Endothelial cell of umbilical vein (primary cell): ENCODE data around the gene PPP2R5A. TPM values are rescaled to one million over a fixed set of nuclear protein-coding genes. Genes with fewer than 3 reads are reported as not detected.

Experiments
- BruUV-seq: library from RNA; stranded (reverse); fragments of 400-500 nt; replicated peaks from 2 replicates; lab custom pipeline; 2021; lab: Mats Ljungman, UMichigan
- CTCF ChIA-PET: fragments of 300-600, 350-600 bp; sonication (Branson Sonifier 250); formaldehyde crosslinking; loops from one replicate; lab custom pipeline; 2021; ENCODE audit warnings: antibody characterized with exemption, inconsistent platforms; lab: Charles Lee
- POLR2A ChIA-PET: fragments of 300-600, 350-600 bp; sonication (Branson Sonifier 250); formaldehyde crosslinking; loops from one replicate; lab custom pipeline; 2021; ENCODE audit warnings: antibody characterized with exemption, inconsistent platforms; lab: Charles Lee
- DNase-seq: peaks from one replicate; pipeline ENCODE4 v3.0.0-alpha.2; 2011; ENCODE audit warnings: low read depth, low spot score
- FAIRE-seq: peaks from 2 replicates; lab custom pipeline; 2011; peaks lifted over from hg19 to GRCh38; lab: Jason Lieb, UNC
- H2AFZ ChIP-seq: 2 replicates; pipeline ENCODE4 v1.6.0; 2012; ENCODE audit warnings: low read depth, low read length, control low read depth, inconsistent platforms
- H3K27ac ChIP-seq: 2 replicates; pipeline ENCODE4 v1.5.1; 2011; ENCODE audit warnings: low read depth, mild to moderate bottlenecking, control low read depth, low read length, moderate library complexity; ENCODE audit not compliant: insufficient read depth
- H3K27me3 ChIP-seq, 2 experiments: 2 replicates each; pipeline versions ENCODE4 v1.6.0 to v1.6.1; 2011; ENCODE audit warnings: low read length in 2 of 2, mixed read lengths in 1 of 2; ENCODE audit not compliant: control insufficient read depth in 2 of 2, insufficient read depth in 2 of 2
- H3K36me3 ChIP-seq, 2 experiments: 2 replicates in 1 of 2; 3 replicates in 1 of 2; pipeline ENCODE4 v1.5.1; 2011; ENCODE audit warnings: low read length in 2 of 2, mild to moderate bottlenecking in 1 of 2, moderate library complexity in 1 of 2; ENCODE audit not compliant: control insufficient read depth in 2 of 2, insufficient read depth in 2 of 2; ENCODE audit errors: extremely low read depth in 1 of 2
- H3K4me1 ChIP-seq: 3 replicates; pipeline ENCODE4 v1.5.1; 2011; ENCODE audit warnings: mild to moderate bottlenecking, low read length; ENCODE audit not compliant: control insufficient read depth, insufficient read depth; ENCODE audit errors: extremely low read depth
- H3K4me2 ChIP-seq: 2 replicates; pipeline ENCODE4 v1.6.1; 2011; ENCODE audit warnings: low read length, control low read depth, mixed read lengths; ENCODE audit not compliant: insufficient read depth
- H3K4me3 ChIP-seq, 3 experiments: fragments of 200-600 bp in 1 of 3; sonication (generic), shearing (Covaris generic) in 1 of 3; replicated peaks in 1 of 3; 2 replicates each; pipeline ENCODE4 v1.5.1; 2011 to 2016; ENCODE audit warnings: control low read depth in 3 of 3, low read length in 3 of 3, mild to moderate bottlenecking in 2 of 3, inconsistent platforms in 1 of 3, low read depth in 1 of 3, moderate library complexity in 1 of 3; ENCODE audit not compliant: insufficient read depth in 1 of 3
- H3K79me2 ChIP-seq: 2 replicates; pipeline ENCODE4 v1.6.0; 2012; ENCODE audit warnings: low read length, inconsistent platforms; ENCODE audit not compliant: control insufficient read depth, insufficient read depth
- H3K9ac ChIP-seq: replicated peaks from 2 replicates; pipeline ENCODE3; 2011; ENCODE audit warnings: low read length, control low read depth; ENCODE audit not compliant: insufficient read depth; ENCODE audit errors: extremely low read depth
- H3K9me1 ChIP-seq: replicated peaks from 3 replicates; pipeline ENCODE4 v1.6.0; 2011; ENCODE audit warnings: mild to moderate bottlenecking, low read length; ENCODE audit not compliant: control insufficient read depth, insufficient read depth; ENCODE audit errors: extremely low read depth
- H3K9me3 ChIP-seq: replicated peaks from 2 replicates; pipeline ENCODE4 v1.5.1; 2012; ENCODE audit warnings: low read length, inconsistent platforms; ENCODE audit not compliant: control insufficient read depth, insufficient read depth
- H4K20me1 ChIP-seq: replicated peaks from 2 replicates; pipeline ENCODE3; 2011; ENCODE audit warnings: mild to moderate bottlenecking, low read length; ENCODE audit not compliant: control insufficient read depth, insufficient read depth; ENCODE audit errors: extremely low read depth
- CTCF ChIP-seq, 2 donors: IDR thresholded peaks; 1 replicate in 1 of 2; 2 replicates in 1 of 2; pipeline ENCODE4 v1.5.1; 2011; ENCODE audit warnings: low read length in 2 of 2, mild to moderate bottlenecking in 2 of 2, moderate library complexity in 2 of 2, control low read depth in 1 of 2, inconsistent platforms in 1 of 2, low read depth in 1 of 2; ENCODE audit not compliant: insufficient read depth in 1 of 2; ENCODE audit errors: extremely low read depth in 1 of 2
- EZH2 ChIP-seq: IDR thresholded peaks from 2 replicates; pipeline ENCODE4 v1.6.1; 2012; ENCODE audit warnings: borderline replicate concordance, low read depth, mild to moderate bottlenecking, moderate library complexity, low read length, inconsistent platforms; ENCODE audit not compliant: severe bottlenecking
- FOS ChIP-seq: IDR thresholded peaks from 2 replicates; pipeline ENCODE4 v1.6.1; 2011; ENCODE audit warnings: mild to moderate bottlenecking, low read length, moderate library complexity, borderline replicate concordance; ENCODE audit not compliant: insufficient read depth
- GATA2 ChIP-seq: IDR thresholded peaks from 2 replicates; pipeline ENCODE4 v1.7.0; 2011; ENCODE audit warnings: low read depth, mild to moderate bottlenecking, moderate library complexity, mixed read lengths, low read length; ENCODE audit not compliant: insufficient read length, insufficient read depth
- JUN ChIP-seq: IDR thresholded peaks from 2 replicates; pipeline ENCODE4 v1.6.1; 2011; ENCODE audit warnings: borderline replicate concordance, low read depth; ENCODE audit not compliant: insufficient read length, insufficient read depth
- MYC ChIP-seq: IDR thresholded peaks from one replicate; pipeline ENCODE4 v1.6.1; 2011; ENCODE audit warnings: mild to moderate bottlenecking, low read depth, low read length
- POLR2A ChIP-seq: IDR thresholded peaks from 2 replicates; pipeline ENCODE4 v1.6.1; 2012; ENCODE audit warnings: low read depth, mild to moderate bottlenecking, control low read depth, low read length
- POLR2AphosphoS5 ChIP-seq: IDR thresholded peaks from 2 replicates; pipeline ENCODE4 v1.6.1; 2012; ENCODE audit warnings: low read depth, mild to moderate bottlenecking, control low read depth, low read length, moderate library complexity; ENCODE audit not compliant: insufficient read depth
- dilution Hi-C: fragments of 300-500 bp; cut with MboI; formaldehyde crosslinking; loops from one replicate; pipeline ENCODE4 v1.15.0; 2019; ENCODE audit warnings: low sequenced_read_pairs; ENCODE audit not compliant: extremely low pct_ligation_motif_present
- intact Hi-C: fragments of 100-400 bp; cut with micrococcal nuclease; formaldehyde crosslinking; loops from one replicate; pipeline ENCODE4 v1.10.0; 2022
- polyA plus RNA-seq, 4 experiments: library from polyadenylated mRNA; depleted of rRNA in 3 of 4; stranded (reverse) in 3 of 4; unstranded in 1 of 4; fragments of >200 nt; gene quantifications; 2 replicates each; pipeline versions ENCODE4 v1.2.1 to v1.2.3, GENCODE V29; 2011 to 2012; ENCODE audit warnings: missing spikeins in 1 of 4
- total RNA-seq: library from RNA; stranded (reverse); gene quantifications from 2 replicates; pipeline ENCODE4 v1.2.3, GENCODE V29; 2021
- TF ChIP-seq, protein P1 (sequence below): IDR thresholded peaks from 2 replicates; pipeline ENCODE4 v1.6.1; 2011; ENCODE audit not compliant: insufficient read depth, insufficient read length

Gene PPP2R5A
- total and polyA plus RNA-seq, 2 donors (not counting 3 experiments of a cell fraction or from before 2014, with no cell fraction given) = 11.9 to 34.5 TPM

DNA sequence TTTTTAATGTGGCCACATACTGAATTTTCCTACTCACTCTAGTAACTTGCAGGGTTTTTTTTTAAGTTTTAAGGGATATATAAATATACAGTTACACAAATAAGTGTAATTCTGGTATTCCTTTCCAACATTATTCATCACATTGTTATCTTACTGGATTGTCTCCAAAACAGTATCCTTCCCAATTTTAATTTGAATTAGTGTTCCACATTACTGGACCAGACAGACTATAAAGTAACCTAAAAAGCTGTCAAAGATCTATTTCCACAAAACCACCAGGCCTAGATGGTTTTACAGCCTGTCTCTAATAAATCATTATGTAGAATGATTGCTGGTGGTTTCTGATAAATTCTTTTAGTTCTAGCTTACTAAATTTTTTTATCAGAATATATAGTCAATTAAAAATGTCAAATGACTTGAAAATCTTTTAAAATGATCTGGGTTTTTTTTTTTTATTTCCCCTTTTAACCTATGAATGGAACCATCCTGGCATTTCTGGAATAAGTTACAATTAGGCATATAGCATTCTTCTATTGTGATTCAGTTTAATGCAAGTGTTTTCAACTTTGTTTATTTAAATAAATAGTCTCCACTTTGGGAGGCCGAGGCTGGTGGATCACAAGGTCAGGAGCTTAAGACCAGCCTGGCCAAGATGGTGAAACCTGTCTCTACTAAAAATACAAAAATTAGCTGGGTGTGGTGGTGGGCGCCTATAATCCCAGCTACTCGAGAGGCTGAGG lies 70.2 kb downstream of the PPP2R5A start:
- no peaks in the 10 kb centered on the region for H3K4me1 ChIP-seq
- FAIRE-seq (no peak), DNase-seq (no peak)
- POLR2A ChIA-PET = no interaction called here
- dilution Hi-C loops = no loop called here
- H3K27ac ChIP-seq = no peak overlapping the region
- no peaks in the 10 kb centered on the region for H3K9me1 ChIP-seq
- no peaks in the 10 kb centered on the region for H3K9me3 ChIP-seq
- no peaks in the 10 kb centered on the region for H3K27me3 ChIP-seq
- intact Hi-C loops = no loop called here
- peaks cover 13 to 18% of the 10 kb centered on the region in 2 experiments for H3K36me3 ChIP-seq
- no peaks in the 10 kb centered on the region for H3K79me2 ChIP-seq
- H2AFZ ChIP-seq = no peak overlapping the region
- CTCF ChIA-PET = interaction anchor here (0.9 to 2.9 kb wide), 6 partner anchors 11 to 675 kb away, joined by 3 to 15 read pairs (median 5); no protein-coding TSS in a partner anchor
- no peak overlapping the region for H3K4me2 ChIP-seq
- no peak overlapping the region for H3K9ac ChIP-seq
- TF ChIP-seq, protein P1, sequence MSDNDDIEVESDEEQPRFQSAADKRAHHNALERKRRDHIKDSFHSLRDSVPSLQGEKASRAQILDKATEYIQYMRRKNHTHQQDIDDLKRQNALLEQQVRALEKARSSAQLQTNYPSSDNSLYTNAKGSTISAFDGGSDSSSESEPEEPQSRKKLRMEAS = no peak
- no peak for TF ChIP-seq MYC
- TF ChIP-seq POLR2AphosphoS5 = no peak
- BruUV-seq = no TSS peak
- H3K4me3 ChIP-seq = no peak overlapping the region
- no peaks in the 10 kb centered on the region for H4K20me1 ChIP-seq

DNA sequence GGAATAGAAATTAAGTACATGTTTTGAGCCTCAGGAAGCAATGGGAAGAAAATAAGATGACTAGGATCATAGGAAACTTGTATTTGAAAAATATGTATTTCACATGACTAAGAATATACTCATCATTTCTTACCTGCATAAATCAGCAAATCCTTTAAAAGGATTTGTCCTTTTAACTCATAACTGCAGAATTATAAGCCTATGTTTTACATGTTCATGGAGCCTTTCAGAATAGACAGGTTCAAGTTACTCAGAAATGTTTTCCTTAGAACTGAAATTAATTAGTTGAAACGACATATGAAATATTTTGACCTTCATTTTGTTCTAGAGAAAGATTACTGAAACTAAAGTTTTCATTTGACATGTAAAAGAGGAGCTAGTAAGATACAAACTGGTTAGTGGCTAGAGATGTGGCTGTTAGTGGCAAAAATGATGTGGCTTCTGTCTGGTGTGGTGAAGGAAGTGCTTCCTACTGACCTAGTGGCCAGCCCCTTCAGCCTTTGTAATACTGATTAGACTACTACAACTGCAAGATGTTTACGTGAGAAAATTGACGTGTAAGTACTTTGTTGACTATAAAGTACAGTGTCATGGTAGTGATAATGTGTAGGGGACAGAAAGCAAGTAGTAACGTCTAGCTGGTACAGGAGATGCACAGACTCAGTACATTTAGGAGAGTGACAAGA lies 74.7 kb downstream of the PPP2R5A start:
- ChIA-PET POLR2A (interaction anchor here (0.6 kb wide), 1 partner anchor 74 kb away, joined by 4 read pairs; no protein-coding TSS in a partner anchor), CTCF (interaction anchor here (5.2 kb wide), 1 partner anchor 289 kb away, joined by 36 read pairs; no protein-coding TSS in a partner anchor)
- DNase-seq (no peak), FAIRE-seq (no peak)
- Histone ChIP-seq H3K4me3 (no peak overlapping the region), H4K20me1 (no peaks in the 10 kb centered on the region), H3K36me3 (peaks cover 2 to 32% of the 10 kb centered on the region in 2 experiments), H2AFZ (no peak overlapping the region), H3K9ac (no peak overlapping the region), H3K79me2 (no peaks in the 10 kb centered on the region), H3K4me2 (no peak overlapping the region), H3K4me1 (no peaks in the 10 kb centered on the region), H3K27ac (no peak overlapping the region), H3K9me3 (no peaks in the 10 kb centered on the region), H3K9me1 (no peaks in the 10 kb centered on the region), H3K27me3 (no peaks in the 10 kb centered on the region)
- TF ChIP-seq FOS (no peak), JUN (no peak), POLR2A (no peak), EZH2 (no peak), MYC (no peak), POLR2AphosphoS5 (no peak), CTCF (IDR thresholded peaks at IDR 0.05; ENCODE audit: extremely low read depth in 1 of 2, insufficient read depth in 1 of 2, low read depth in 1 of 2, low read length in 2 of 2) (no peak), GATA2 (no peak)
- TF ChIP-seq, protein P1 = no peak
- dilution Hi-C loops = no loop called here
- BruUV-seq = no TSS peak
- intact Hi-C loops = no loop called here
